Duodenal mucosa (tissue), 2 donors: Measurements from ENCODE around the gene KCNQ4.

Experiments
- H3K27ac ChIP-seq: one replicate; pipeline ENCODE4 v1.7.0; 2013; ENCODE audit warnings: low read depth, low read length
- H3K27me3 ChIP-seq, 2 donors: one replicate each; pipeline ENCODE4 v1.7.0; 2013; ENCODE audit warnings: low read length in 2 of 2, control low read depth in 1 of 2; ENCODE audit not compliant: insufficient read depth in 2 of 2, control insufficient read depth in 1 of 2
- H3K36me3 ChIP-seq, 2 donors: one replicate each; pipeline ENCODE4 v1.7.0; 2013; ENCODE audit warnings: low read length in 2 of 2, control low read depth in 1 of 2; ENCODE audit not compliant: insufficient read depth in 2 of 2, control insufficient read depth in 1 of 2
- H3K4me1 ChIP-seq, 2 donors: one replicate each; pipeline ENCODE4 v1.7.0; 2013; ENCODE audit warnings: low read length in 2 of 2, control low read depth in 1 of 2; ENCODE audit not compliant: insufficient read depth in 2 of 2, control insufficient read depth in 1 of 2
- H3K4me3 ChIP-seq, 2 donors: one replicate each; pipeline ENCODE4 v1.7.0; 2013; ENCODE audit warnings: low read length in 2 of 2, low read depth in 1 of 2
- H3K9ac ChIP-seq, 2 donors: one replicate each; pipeline ENCODE4 v1.7.0; 2013; ENCODE audit warnings: low read length in 2 of 2, low read depth in 1 of 2
- H3K9me3 ChIP-seq, 2 donors: one replicate each; pipeline ENCODE4 v1.7.0; 2013; ENCODE audit warnings: low read length in 2 of 2, control low read depth in 1 of 2; ENCODE audit not compliant: control insufficient read depth in 1 of 2

The KCNQ4 gene

DNA sequence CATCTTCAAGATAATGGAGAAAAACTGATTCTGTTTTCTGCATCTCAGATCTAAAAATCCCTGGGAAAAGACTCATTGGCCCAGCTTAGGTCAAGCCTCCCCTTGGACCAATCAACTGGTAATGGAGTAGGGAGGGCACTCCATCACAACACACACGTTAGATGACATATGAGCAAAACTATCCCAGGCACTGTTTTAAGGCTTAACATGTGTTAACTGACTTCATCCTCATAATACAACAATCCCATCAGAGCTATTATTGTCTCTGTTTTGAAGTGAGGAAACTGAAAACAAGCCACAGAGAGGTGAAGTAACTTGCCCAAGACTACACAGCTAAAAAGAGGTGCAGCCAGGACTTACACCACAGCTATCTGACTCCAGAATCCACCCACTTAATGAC is 93.3 kb downstream of the KCNQ4 start:
- Histone ChIP-seq H3K4me1 (no peaks in the 10 kb centered on the region), H3K9ac (no peak overlapping the region), H3K27me3 (peaks cover 0 to 3% of the 10 kb centered on the region in 2 donors), H3K9me3 (no peaks in the 10 kb centered on the region), H3K36me3 (no peaks in the 10 kb centered on the region), H3K4me3 (no peak overlapping the region), H3K27ac (no peak overlapping the region)

DNA sequence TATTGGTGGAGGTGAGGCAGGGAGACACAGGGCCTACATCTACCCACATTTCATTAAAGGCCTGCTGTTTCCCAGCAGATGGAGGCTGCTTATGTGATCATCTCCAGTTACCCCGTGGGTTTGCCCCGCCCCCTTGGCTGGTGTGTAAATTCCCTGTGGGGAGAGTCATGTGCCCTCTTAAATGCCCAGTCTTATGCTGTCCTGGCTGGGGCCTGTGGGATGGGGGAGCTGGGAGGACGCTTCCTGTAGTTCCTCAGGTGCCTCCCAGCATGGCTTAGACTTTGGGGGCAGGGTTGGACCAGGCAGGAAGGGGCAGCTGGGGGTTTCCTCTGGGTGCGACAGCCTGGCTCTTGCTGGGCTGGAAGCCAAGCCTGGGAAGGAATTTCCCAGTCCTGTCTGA is 94.1 kb downstream of the KCNQ4 start:
- Histone ChIP-seq H3K9me3 (no peaks in the 10 kb centered on the region), H3K27me3 (peaks cover 0 to 3% of the 10 kb centered on the region in 2 donors), H3K27ac (no peak overlapping the region), H3K4me3 (no peak overlapping the region), H3K36me3 (no peaks in the 10 kb centered on the region), H3K9ac (no peak overlapping the region), H3K4me1 (no peaks in the 10 kb centered on the region)

DNA sequence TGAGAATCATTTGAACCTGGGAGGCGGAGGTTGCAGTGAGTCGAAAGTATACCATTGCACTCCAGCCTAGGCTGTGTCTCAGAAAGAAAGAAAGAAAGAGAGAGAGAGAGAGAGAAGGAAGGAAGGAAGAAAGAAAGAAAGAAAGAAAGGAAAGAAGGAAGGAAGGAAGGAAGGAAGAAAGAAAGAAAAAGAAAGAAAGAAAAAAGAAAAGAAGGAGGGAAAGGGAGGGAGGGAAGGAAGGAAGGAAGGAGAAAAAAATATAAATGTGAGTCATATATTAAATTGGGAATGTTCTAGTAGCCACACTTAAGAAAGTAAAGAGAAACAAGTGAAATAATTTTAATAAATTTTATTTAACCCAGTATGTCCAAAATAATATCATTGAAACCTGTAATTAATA is 95.3 kb downstream of the KCNQ4 start:
- no peak overlapping the region for H3K4me3 ChIP-seq
- no peaks in the 10 kb centered on the region for H3K9me3 ChIP-seq
- no peak overlapping the region for H3K9ac ChIP-seq
- H3K27me3 ChIP-seq, result peaks cover 0 to 9% of the 10 kb centered on the region in 2 donors
- H3K36me3 ChIP-seq, result no peaks in the 10 kb centered on the region
- no peaks in the 10 kb centered on the region for H3K4me1 ChIP-seq
- no peak overlapping the region for H3K27ac ChIP-seq

DNA sequence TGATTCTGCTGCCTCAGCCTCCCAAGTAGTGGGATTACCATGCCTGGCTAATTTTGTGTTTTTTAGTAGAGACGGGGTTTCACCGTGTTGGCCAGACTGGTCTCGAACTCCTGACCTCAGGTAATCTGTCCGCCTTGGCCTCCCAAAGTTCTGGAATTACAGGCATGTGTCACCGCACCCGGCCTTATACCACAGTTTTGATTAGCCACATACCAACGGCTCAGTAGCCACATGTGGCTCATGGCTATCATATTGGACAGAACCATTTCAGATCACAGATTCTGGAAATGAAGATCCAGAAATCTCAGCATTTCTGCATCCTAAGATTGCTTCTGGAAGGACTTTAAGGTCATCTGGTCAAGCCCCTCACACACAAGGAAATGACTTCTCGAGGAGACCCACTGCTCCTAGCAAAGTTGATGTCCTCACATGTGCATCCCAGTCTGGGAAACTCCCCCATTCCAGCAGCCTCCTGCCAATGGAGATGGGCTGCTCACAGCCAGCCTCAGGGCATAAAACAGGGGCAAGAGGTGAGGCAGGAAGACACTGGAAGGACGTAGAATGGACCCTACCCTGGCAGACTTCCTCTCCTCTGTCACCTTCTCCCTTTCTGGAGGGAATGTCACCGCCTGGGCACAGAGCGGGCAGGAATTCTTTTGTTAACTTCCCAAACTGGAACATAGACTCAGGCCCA is 96.0 kb downstream of the KCNQ4 start:
- Histone ChIP-seq H3K27me3 (peaks cover 3 to 13% of the 10 kb centered on the region in 2 donors), H3K36me3 (no peaks in the 10 kb centered on the region), H3K4me3 (no peak overlapping the region), H3K9me3 (no peaks in the 10 kb centered on the region), H3K27ac (no peak overlapping the region), H3K4me1 (no peaks in the 10 kb centered on the region), H3K9ac (no peak overlapping the region)

DNA sequence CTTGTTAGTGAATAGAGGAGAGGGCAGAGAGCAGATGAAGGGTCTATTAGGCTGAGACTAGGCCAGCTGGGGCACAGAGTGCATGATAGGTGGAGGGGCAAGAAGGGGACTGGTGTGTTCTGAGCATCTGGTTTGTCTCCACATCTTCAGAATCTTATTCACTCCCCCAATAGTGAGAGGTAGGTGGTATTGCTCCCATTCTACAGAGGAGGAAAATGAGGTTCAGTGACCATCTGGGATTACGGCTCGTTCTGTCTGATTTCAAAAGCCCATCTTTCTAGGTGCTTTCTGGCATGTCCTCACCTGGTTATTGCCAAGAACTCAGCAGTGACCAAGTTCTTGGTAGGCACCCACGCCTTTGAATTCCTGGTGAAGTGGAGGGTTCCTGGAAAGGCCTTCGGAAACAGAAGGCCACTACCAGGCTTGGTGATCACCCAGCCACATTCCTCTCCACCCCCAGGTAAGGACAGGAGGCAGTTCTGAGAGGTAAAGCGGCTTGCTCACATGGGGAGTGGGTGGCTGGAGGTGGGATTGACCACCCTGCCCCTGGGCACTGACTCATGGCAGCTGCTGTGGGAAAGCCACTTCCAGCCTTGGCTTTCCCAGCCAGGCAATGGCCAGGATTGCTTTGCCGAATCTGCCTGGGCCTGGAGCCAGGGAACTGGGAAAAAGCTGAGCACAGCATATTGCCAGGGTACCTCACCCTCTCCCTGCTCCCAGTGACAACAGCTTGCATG is 97.4 kb downstream of the KCNQ4 start:
- H3K27ac ChIP-seq, result no peak overlapping the region
- no peak overlapping the region for H3K4me3 ChIP-seq
- no peaks in the 10 kb centered on the region for H3K4me1 ChIP-seq
- H3K36me3 ChIP-seq, result no peaks in the 10 kb centered on the region
- H3K9ac ChIP-seq, result no peak overlapping the region
- peaks cover 6 to 17% of the 10 kb centered on the region in 2 donors for H3K27me3 ChIP-seq
- no peaks in the 10 kb centered on the region for H3K9me3 ChIP-seq

DNA sequence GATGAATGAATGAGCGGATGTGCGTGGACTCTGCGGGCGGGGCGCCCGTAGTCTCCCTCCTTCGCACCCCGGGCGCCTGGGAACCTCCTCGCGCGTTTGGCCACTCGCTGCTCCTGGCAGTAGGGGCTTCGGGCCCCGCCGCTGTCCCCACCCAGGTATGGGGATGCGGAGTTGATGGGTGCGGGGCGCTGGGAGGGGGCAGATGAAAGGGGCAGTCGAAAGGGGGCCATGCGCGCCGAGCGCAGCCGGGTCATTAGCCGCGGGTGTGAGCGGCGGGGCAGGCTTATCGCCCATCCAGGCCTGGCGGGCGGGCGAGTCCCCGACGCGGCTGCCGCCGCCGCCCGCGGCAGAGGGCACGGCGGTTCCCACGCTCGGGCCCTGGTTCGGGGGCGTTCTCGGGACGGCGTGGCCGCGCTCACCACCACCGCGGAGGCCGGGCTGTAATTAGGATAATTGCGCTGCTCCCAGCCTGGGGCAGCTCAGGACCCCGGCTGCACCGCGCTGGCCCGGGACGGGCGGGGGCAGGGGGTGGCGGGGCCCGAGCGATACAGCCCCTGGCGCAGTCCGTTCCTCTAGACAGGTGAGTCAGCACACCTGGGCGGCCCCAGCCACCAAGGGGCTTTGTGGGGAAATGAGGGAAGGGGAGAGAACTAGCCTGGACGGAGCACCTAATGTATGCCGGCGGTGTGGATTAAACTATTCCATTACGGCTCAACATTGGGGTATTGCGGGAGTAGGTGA is 100.6 kb downstream of the KCNQ4 start:
- Histone ChIP-seq H3K27me3 (peaks cover 6 to 19% of the 10 kb centered on the region in 2 donors), H3K4me3 (no peak overlapping the region), H3K9ac (no peak overlapping the region), H3K36me3 (no peaks in the 10 kb centered on the region), H3K27ac (no peak overlapping the region), H3K4me1 (no peaks in the 10 kb centered on the region), H3K9me3 (no peaks in the 10 kb centered on the region)

DNA sequence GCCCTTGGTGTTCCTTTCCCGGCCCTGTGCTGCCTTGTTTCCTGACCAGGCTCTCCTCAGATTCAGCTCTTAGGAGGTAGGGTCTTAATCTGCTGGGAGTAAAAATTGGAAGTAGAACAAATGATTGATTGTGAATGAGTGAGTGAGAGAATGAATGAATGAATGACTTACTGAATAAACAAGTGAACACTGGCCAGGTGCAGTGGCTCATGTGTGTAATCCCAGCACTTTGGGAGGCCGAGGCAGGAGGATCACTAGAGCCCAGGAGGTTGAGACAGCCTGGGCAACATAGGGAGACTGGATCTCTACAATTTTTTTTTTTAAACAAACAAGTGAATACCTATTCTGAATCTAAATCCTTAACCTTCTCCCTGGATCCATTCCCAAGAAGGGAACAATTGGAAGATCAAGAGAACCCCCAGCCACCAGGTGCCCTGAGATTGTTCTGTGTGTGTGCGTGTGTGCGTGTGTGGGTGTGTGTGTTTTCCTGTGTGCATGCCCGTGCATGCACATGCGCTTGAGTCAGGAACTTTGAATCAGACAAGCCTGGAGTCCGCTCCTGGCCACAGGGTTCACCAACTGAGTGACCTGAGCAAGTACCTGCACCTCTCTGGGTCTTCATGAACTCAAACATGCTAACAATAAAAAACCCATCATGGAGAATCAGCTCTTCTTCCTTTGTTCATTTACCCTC is 102.9 kb downstream of the KCNQ4 start:
- no peak overlapping the region for H3K27ac ChIP-seq
- H3K4me1 ChIP-seq, result no peaks in the 10 kb centered on the region
- no peak overlapping the region for H3K4me3 ChIP-seq
- H3K36me3 ChIP-seq, result no peaks in the 10 kb centered on the region
- peaks cover 6 to 16% of the 10 kb centered on the region in 2 donors for H3K27me3 ChIP-seq
- H3K9me3 ChIP-seq, result no peaks in the 10 kb centered on the region
- no peak overlapping the region for H3K9ac ChIP-seq

DNA sequence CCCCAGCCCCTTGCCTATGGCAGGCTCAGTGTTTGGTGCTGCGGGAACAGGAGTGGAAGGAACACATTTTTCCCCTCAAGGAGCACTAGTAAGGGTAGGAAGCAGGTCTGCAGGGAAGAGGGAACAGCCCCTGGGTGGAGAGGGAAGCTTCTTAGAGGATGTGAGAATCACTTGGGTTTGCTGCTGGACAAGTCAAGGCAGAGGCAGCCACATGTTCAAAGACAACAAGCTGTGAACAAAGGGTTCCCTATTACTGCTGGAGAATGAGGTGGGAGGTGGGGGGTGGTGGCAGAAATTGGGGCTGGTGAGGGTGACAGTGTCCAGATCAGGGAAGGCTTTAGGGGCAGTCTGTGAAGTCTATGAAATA is 103.4 kb downstream of the KCNQ4 start:
- Histone ChIP-seq H3K9me3 (no peaks in the 10 kb centered on the region), H3K4me1 (no peaks in the 10 kb centered on the region), H3K9ac (no peak overlapping the region), H3K36me3 (no peaks in the 10 kb centered on the region), H3K27ac (no peak overlapping the region), H3K27me3 (peaks cover 6 to 16% of the 10 kb centered on the region in 2 donors), H3K4me3 (no peak overlapping the region)

DNA sequence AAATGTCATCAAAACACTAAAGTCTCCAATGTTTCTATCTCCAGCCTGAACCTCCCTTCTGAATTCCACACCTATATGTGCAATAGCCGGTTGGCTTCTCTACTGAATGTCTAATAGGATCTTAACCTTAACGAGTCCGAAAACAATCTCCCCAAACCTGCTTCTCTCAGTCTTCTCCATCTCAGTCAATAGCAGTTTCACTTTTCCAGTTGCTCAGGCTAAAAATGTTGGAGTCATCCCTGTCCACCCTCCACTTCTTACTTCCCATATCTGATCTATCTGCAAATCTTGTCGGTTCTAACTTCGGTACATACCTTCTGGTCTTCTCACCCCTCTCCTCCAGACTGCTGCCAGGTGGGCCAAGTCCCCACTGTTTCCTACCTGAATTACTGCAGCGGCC is 104.1 kb downstream of the KCNQ4 start:
- Histone ChIP-seq H3K9me3 (no peaks in the 10 kb centered on the region), H3K36me3 (no peaks in the 10 kb centered on the region), H3K4me3 (no peak overlapping the region), H3K4me1 (no peaks in the 10 kb centered on the region), H3K27ac (no peak overlapping the region), H3K27me3 (peaks cover 6 to 16% of the 10 kb centered on the region in 2 donors), H3K9ac (no peak overlapping the region)
